SK-N-SH treated with all-trans-retinoic acid at 6 μM for 48 hours (cell line): ENCODE measurements around the gene POU2F1.

Experiments
- ATAC-seq: fragments of 200-7000 bp; cut with Tn5 transposase; 3 replicates; pipeline ENCODE4 v1.9.1; 2020; ENCODE audit warnings: mild to moderate bottlenecking, moderate library complexity
- ARNTL ChIP-seq: fragments of 450-650 bp; formaldehyde crosslinking; IDR thresholded peaks from 2 replicates; pipeline ENCODE4 v1.5.0; 2020; ENCODE audit warnings: low read depth, mild to moderate bottlenecking, moderate library complexity, borderline replicate concordance
- BACH2 ChIP-seq: fragments of 250-450 bp; sonication (Bioruptor Pico); IDR thresholded peaks from 2 replicates; pipeline ENCODE4 v1.9.0; 2021; ENCODE audit warnings: mild to moderate bottlenecking, borderline replicate concordance
- CSDC2 ChIP-seq: fragments of 250-450 bp; sonication (Bioruptor Pico); IDR thresholded peaks from 2 replicates; pipeline ENCODE4 v1.5.0; 2020; ENCODE audit warnings: mild to moderate bottlenecking, moderate library complexity
- CSRNP3 ChIP-seq: fragments of 250-450 bp; sonication (Bioruptor Pico); IDR thresholded peaks from 2 replicates; pipeline ENCODE4 v1.5.1; 2021; ENCODE audit warnings: mild to moderate bottlenecking, moderate library complexity
- ESRRG ChIP-seq: fragments of 250-450 bp; sonication (Bioruptor Pico); IDR thresholded peaks from 2 replicates; pipeline ENCODE4 v1.6.1; 2021; ENCODE audit warnings: mild to moderate bottlenecking
- GLIS3 ChIP-seq: fragments of 250-450 bp; sonication (Bioruptor Pico); IDR thresholded peaks from 2 replicates; pipeline ENCODE4 v1.5.0; 2020; ENCODE audit warnings: mild to moderate bottlenecking, moderate library complexity
- OSR1 ChIP-seq: fragments of 250-450 bp; sonication (Bioruptor Pico); IDR thresholded peaks from 2 replicates; pipeline ENCODE4 v1.8.0; 2022; ENCODE audit warnings: moderate library complexity, mild to moderate bottlenecking, inconsistent platforms
- PATZ1 ChIP-seq: fragments of 250-450 bp; sonication (Bioruptor Pico); IDR thresholded peaks from 2 replicates; pipeline ENCODE4 v1.8.0; 2020; ENCODE audit warnings: mild to moderate bottlenecking, moderate library complexity, borderline replicate concordance
- POU6F1 ChIP-seq: fragments of 250-450 bp; sonication (Bioruptor Pico); IDR thresholded peaks from 2 replicates; pipeline ENCODE4 v1.8.0; 2021; ENCODE audit warnings: low read depth, mild to moderate bottlenecking, moderate library complexity, borderline replicate concordance
- PPARA ChIP-seq: fragments of 250-450 bp; sonication (Bioruptor Pico); IDR thresholded peaks from 2 replicates; pipeline ENCODE4 v1.5.0; 2020; ENCODE audit warnings: mild to moderate bottlenecking, borderline replicate concordance
- TCF4 ChIP-seq: fragments of 250-450 bp; sonication (Bioruptor Pico); IDR thresholded peaks from 2 replicates; pipeline ENCODE4 v1.8.0; 2021; ENCODE audit warnings: mild to moderate bottlenecking, moderate library complexity, borderline replicate concordance
- TOX ChIP-seq: fragments of 250-450 bp; sonication (Bioruptor Pico); IDR thresholded peaks from 2 replicates; pipeline ENCODE4 v1.8.0; 2021; ENCODE audit warnings: mild to moderate bottlenecking, moderate library complexity, borderline replicate concordance
- TSHZ2 ChIP-seq: fragments of 250-450 bp; sonication (Bioruptor Pico); IDR thresholded peaks from 2 replicates; pipeline ENCODE4 v1.5.0; 2020; ENCODE audit warnings: mild to moderate bottlenecking, moderate library complexity
- ZFP3 ChIP-seq: fragments of 250-450 bp; sonication (Bioruptor Pico); IDR thresholded peaks from 2 replicates; pipeline ENCODE4 v1.5.0; 2020; ENCODE audit warnings: mild to moderate bottlenecking, moderate library complexity
- ZFP30 ChIP-seq: fragments of 450-650 bp; formaldehyde crosslinking; IDR thresholded peaks from 2 replicates; pipeline ENCODE4 v1.5.0; 2022; ENCODE audit warnings: mild to moderate bottlenecking, moderate library complexity
- ZNF70 ChIP-seq: fragments of 450-650 bp; formaldehyde crosslinking; IDR thresholded peaks from 2 replicates; pipeline ENCODE4 v1.5.0; 2020; ENCODE audit warnings: mild to moderate bottlenecking, moderate library complexity
- ZNF8 ChIP-seq: fragments of 450-650 bp; formaldehyde crosslinking; IDR thresholded peaks from 2 replicates; pipeline ENCODE4 v1.5.0; 2020; ENCODE audit warnings: mild to moderate bottlenecking, moderate library complexity

The POU2F1 gene

GRCh38 chr1:167404161-167404888, 183.6 kb downstream of the POU2F1 start:
- no peak for TF ChIP-seq ARNTL (CRISPR knock-in tag)
- no peak for TF ChIP-seq CSRNP3 (CRISPR knock-in tag)
- TF ChIP-seq ZNF70 (CRISPR knock-in tag) = no peak
- TF ChIP-seq OSR1 (CRISPR knock-in tag) = no peak
- no peak for TF ChIP-seq ESRRG (CRISPR knock-in tag)
- no peak for TF ChIP-seq TSHZ2 (CRISPR knock-in tag)
- no peak for TF ChIP-seq PATZ1 (CRISPR knock-in tag)
- TF ChIP-seq TCF4 (CRISPR knock-in tag) = no peak
- no peak for ATAC-seq

- no peak for TF ChIP-seq ZFP30 (CRISPR knock-in tag)
- no peak for TF ChIP-seq ZNF70 (CRISPR knock-in tag)
- no peak for TF ChIP-seq BACH2 (CRISPR knock-in tag)
- TF ChIP-seq GLIS3 (CRISPR knock-in tag) = no peak
- no peak for TF ChIP-seq ZNF8 (CRISPR knock-in tag)
- TF ChIP-seq PPARA = no peak
- no peak for TF ChIP-seq POU6F1 (CRISPR knock-in tag)
- no peak for TF ChIP-seq TOX (CRISPR knock-in tag)
- no peak for TF ChIP-seq CSDC2
- no peak for TF ChIP-seq TCF4 (CRISPR knock-in tag)
- TF ChIP-seq OSR1 (CRISPR knock-in tag) = no peak
- TF ChIP-seq ZFP3 = no peak
- no peak for TF ChIP-seq CSRNP3 (CRISPR knock-in tag)
- no peak for TF ChIP-seq TSHZ2 (CRISPR knock-in tag)
- TF ChIP-seq, all 23 proteins: peak for 0
- no peak for ATAC-seq
Observed at GRCh38 chr1:167404908-167405307, 184.2 kb downstream of the POU2F1 start.
